K562 (cell line): ENCODE measurements around the gene SPAG9. TPM values are rescaled to one million over a fixed set of nuclear protein-coding genes. Genes with fewer than 3 reads are reported as not detected.

Source experiments
- CTBP1 ChIP-seq: fragments of 450-650 bp; IDR thresholded peaks from 2 replicates; pipeline ENCODE4 v1.6.1; 2016; ENCODE audit warnings: borderline replicate concordance
- HNRNPLL ChIP-seq: fragments of 200-400 bp; formaldehyde crosslinking; IDR thresholded peaks from 2 replicates; pipeline ENCODE4 v1.6.1; 2017; ENCODE audit warnings: low read length, low read depth, mild to moderate bottlenecking; ENCODE audit not compliant: poor library complexity, severe bottlenecking
- MGA ChIP-seq: fragments of 450-650 bp; IDR thresholded peaks from 2 replicates; pipeline ENCODE4 v1.6.1; 2016; ENCODE audit warnings: mild to moderate bottlenecking, moderate library complexity
- PHTF2 ChIP-seq: fragments of 250-450 bp; sonication (Bioruptor Pico); IDR thresholded peaks from 2 replicates; pipeline ENCODE4 v1.5.0; 2021; ENCODE audit warnings: mild to moderate bottlenecking
- RBM25 ChIP-seq: fragments of 200-400 bp; formaldehyde crosslinking; IDR thresholded peaks from 2 replicates; pipeline ENCODE4 v1.6.1; 2018; ENCODE audit warnings: low read length, low read depth, moderate library complexity; ENCODE audit not compliant: severe bottlenecking
- RCOR1 ChIP-seq, 2 experiments: IDR thresholded peaks; 2 replicates each; pipeline ENCODE4 v1.6.1; 2012; ENCODE audit warnings: low read depth in 2 of 2, low read length in 2 of 2, borderline replicate concordance in 1 of 2, improper control_type of control experiment in 1 of 2
- TRIM25 ChIP-seq: fragments of 450-650 bp; IDR thresholded peaks from 2 replicates; pipeline ENCODE4 v1.7.0; 2016; ENCODE audit warnings: borderline replicate concordance
- ZNF592 ChIP-seq: fragments of 450-650 bp; IDR thresholded peaks from 2 replicates; pipeline ENCODE4 v1.6.1; 2017; ENCODE audit warnings: antibody characterized with exemption, mild to moderate bottlenecking
- polyA plus RNA-seq, 8 experiments: library from polyadenylated mRNA; depleted of rRNA in 4 of 8; stranded (reverse) in 5 of 8; unstranded in 3 of 8; fragments of >200 nt; fragmentation: Nextera tagmentation in 2 of 8; fragmentation: Illumina TruSeq in 1 of 8; extraction: Ambion mirVana in 2 of 8; extraction: Trizol in 1 of 8; gene quantifications; 2 replicates each; pipeline versions ENCODE4 v1.2.1 to v1.2.3, GENCODE V29; 2011 to 2014; ENCODE audit warnings: inconsistent platforms in 1 of 8, missing spikeins in 1 of 8
- total RNA-seq, 7 experiments: library from RNA; depleted of rRNA in 6 of 7; stranded (reverse); fragments of >200 nt in 6 of 7; fragmentation: Illumina TruSeq in 2 of 7; extraction: Trizol in 2 of 7; gene quantifications; 2 replicates each; pipeline versions ENCODE4 v1.2.1 to v1.2.3, GENCODE V29; 2011 to 2021; ENCODE audit warnings: low replicate concordance in 1 of 7

The SPAG9 gene
- total and polyA plus RNA-seq, 9 of the 15 experiments (the other 6 are each of a cell fraction or from before 2014, with no cell fraction given), result 12.2 to 99.2 (median 58.2) TPM

- peak; percentile 78 for TF ChIP-seq MGA
- TF ChIP-seq RCOR1 (IDR thresholded peaks at IDR 0.05; ENCODE audit: borderline replicate concordance in 1 of 2, low read depth in 2 of 2, low read length in 2 of 2), result no peak
- peak; percentile 16 for TF ChIP-seq RBM25
- TF ChIP-seq HNRNPLL, result peak; percentile 89
- TF ChIP-seq ZNF592, result peak; percentile 66
- no peak for TF ChIP-seq PHTF2 (CRISPR knock-in tag)
- peak; percentile 23 for TF ChIP-seq CTBP1
- TF ChIP-seq TRIM25, result no peak
These were observed 189.3 kb downstream of the SPAG9 start (continued) for GRCh38 chr17:50931144-50931908.
